A673 (cell line): ENCODE measurements around the gene SNX11. TPM values are rescaled to one million over a fixed set of nuclear protein-coding genes. Genes with fewer than 3 reads are reported as not detected.

Source experiments
- BruUV-seq: library from RNA; stranded (reverse); fragments of 400-500 nt; replicated peaks from 2 replicates; lab custom pipeline; 2021; lab: Mats Ljungman, UMichigan
- CTCF ChIA-PET: fragments of 300-600 bp; sonication (Branson Sonifier 250); formaldehyde crosslinking; loops from one replicate; lab custom pipeline; 2022; ENCODE audit warnings: antibody characterized with exemption; lab: Charles Lee
- POLR2A ChIA-PET: fragments of 300-600 bp; sonication (Branson Sonifier 250); formaldehyde crosslinking; loops from one replicate; lab custom pipeline; 2022; ENCODE audit warnings: antibody characterized with exemption; ENCODE audit not compliant: low non-redundant PET; lab: Charles Lee
- DNase-seq: peaks from one replicate; pipeline ENCODE4 v3.0.0-alpha.2; 2015; ENCODE audit warnings: low spot score
- H3K27ac ChIP-seq: fragments of 200-600 bp; sonication (generic); 2 replicates; pipeline ENCODE4 v1.5.1; 2016; ENCODE audit warnings: mixed run types, low read depth, mild to moderate bottlenecking, mixed read lengths, antibody characterized with exemption, low read length; ENCODE audit not compliant: poor library complexity, severe bottlenecking
- H3K27me3 ChIP-seq: fragments of 200-600 bp; sonication (generic); replicated peaks from 2 replicates; pipeline ENCODE4 v1.6.1; 2017; ENCODE audit warnings: mixed run types, low read depth, mild to moderate bottlenecking, mixed read lengths, antibody characterized with exemption, low read length; ENCODE audit not compliant: insufficient read depth, poor library complexity
- H3K36me3 ChIP-seq: fragments of 200-600 bp; sonication (generic); 2 replicates; pipeline ENCODE4 v1.6.1; 2016; ENCODE audit warnings: mixed run types, mild to moderate bottlenecking, mixed read lengths, antibody characterized with exemption, low read length; ENCODE audit not compliant: insufficient read depth, poor library complexity, severe bottlenecking
- H3K4me1 ChIP-seq: fragments of 200-600 bp; sonication (generic); 2 replicates; pipeline ENCODE4 v1.6.1; 2017; ENCODE audit warnings: mixed run types, mild to moderate bottlenecking, mixed read lengths, antibody characterized with exemption, low read length; ENCODE audit not compliant: insufficient read depth, poor library complexity, severe bottlenecking
- H3K4me3 ChIP-seq: fragments of 200-600 bp; sonication (generic); 2 replicates; pipeline ENCODE4 v1.5.1; 2016; ENCODE audit warnings: low read depth, mixed run types, mild to moderate bottlenecking, mixed read lengths, low read length; ENCODE audit not compliant: poor library complexity, severe bottlenecking
- H3K9me3 ChIP-seq: fragments of 200-600 bp; sonication (generic); 2 replicates; pipeline ENCODE4 v1.6.1; 2016; ENCODE audit warnings: mixed run types, low read depth, mild to moderate bottlenecking, mixed read lengths, antibody characterized with exemption, low read length; ENCODE audit not compliant: poor library complexity, severe bottlenecking
- EZH2 ChIP-seq: fragments of 200-600 bp; sonication (generic); IDR thresholded peaks from 2 replicates; pipeline ENCODE4 v1.6.1; 2017; ENCODE audit warnings: borderline replicate concordance, low read depth, mild to moderate bottlenecking, mixed read lengths, antibody characterized with exemption, low read length; ENCODE audit not compliant: poor library complexity, severe bottlenecking
- intact Hi-C: fragments of 100-400 bp; cut with micrococcal nuclease; formaldehyde crosslinking; loops from one replicate; pipeline ENCODE4 v1.10.0; 2022; ENCODE audit not compliant: unreplicated experiment
- total RNA-seq: library from RNA; stranded (reverse); gene quantifications from 2 replicates; pipeline ENCODE4 v1.2.3, GENCODE V29; 2021
- TF ChIP-seq, protein P1 (sequence below): fragments of 300-800, 200-600 bp; sonication (generic); conservative IDR thresholded peaks from 2 replicates; pipeline ENCODE4 v1.5.1; 2017; ENCODE audit warnings: low read depth, mild to moderate bottlenecking, antibody characterized with exemption, low read length, moderate library complexity, mixed read lengths

The SNX11 gene
- total RNA-seq, 1 experiment from 2014 or later = 25.1 TPM

DNA sequence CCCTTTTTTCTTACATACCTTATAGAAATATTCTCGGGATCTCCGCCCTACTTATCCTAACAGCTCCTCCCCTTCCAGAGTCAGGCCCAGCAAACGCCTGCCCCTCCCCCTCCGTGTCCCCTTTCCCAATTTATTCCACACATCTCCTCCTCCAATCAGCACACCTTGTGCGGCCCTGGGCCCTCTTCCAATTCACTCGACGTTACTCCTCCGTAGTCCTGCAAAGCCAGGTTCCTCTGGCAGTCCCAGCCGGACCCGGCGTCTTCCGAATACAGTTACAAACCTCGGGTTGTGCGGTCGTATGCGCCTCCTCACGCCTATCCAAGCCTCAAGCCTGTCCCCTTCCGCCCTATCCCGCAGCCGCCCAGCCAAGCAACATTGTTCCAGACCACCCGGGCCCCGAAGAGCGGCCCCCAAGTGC lies 7.0 kb upstream of the SNX11 start:
- H3K4me3 ChIP-seq = peak overlapping the region; percentile 83
- H3K9me3 ChIP-seq = no peaks in the 10 kb centered on the region
- intact Hi-C loops = no loop called here
- BruUV-seq = no TSS peak
- peak; percentile 78 for DNase-seq
- TF ChIP-seq, protein P1, sequence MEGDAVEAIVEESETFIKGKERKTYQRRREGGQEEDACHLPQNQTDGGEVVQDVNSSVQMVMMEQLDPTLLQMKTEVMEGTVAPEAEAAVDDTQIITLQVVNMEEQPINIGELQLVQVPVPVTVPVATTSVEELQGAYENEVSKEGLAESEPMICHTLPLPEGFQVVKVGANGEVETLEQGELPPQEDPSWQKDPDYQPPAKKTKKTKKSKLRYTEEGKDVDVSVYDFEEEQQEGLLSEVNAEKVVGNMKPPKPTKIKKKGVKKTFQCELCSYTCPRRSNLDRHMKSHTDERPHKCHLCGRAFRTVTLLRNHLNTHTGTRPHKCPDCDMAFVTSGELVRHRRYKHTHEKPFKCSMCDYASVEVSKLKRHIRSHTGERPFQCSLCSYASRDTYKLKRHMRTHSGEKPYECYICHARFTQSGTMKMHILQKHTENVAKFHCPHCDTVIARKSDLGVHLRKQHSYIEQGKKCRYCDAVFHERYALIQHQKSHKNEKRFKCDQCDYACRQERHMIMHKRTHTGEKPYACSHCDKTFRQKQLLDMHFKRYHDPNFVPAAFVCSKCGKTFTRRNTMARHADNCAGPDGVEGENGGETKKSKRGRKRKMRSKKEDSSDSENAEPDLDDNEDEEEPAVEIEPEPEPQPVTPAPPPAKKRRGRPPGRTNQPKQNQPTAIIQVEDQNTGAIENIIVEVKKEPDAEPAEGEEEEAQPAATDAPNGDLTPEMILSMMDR = no peak
- H3K36me3 ChIP-seq = peaks cover 2% of the 10 kb centered on the region
- ChIA-PET POLR2A (interaction anchor here (0.6 kb wide), 2 partner anchors 13 to 49 kb away, joined by 3 read pairs; no protein-coding TSS in a partner anchor), CTCF (interaction anchor here (1.0 to 1.1 kb wide), 2 partner anchors 12 to 78 kb away, joined by 3 read pairs; no protein-coding TSS in a partner anchor)
- peak overlapping the region; percentile 93 for H3K27ac ChIP-seq
- peaks cover 6% of the 10 kb centered on the region for H3K4me1 ChIP-seq
- H3K27me3 ChIP-seq = no peaks in the 10 kb centered on the region

DNA sequence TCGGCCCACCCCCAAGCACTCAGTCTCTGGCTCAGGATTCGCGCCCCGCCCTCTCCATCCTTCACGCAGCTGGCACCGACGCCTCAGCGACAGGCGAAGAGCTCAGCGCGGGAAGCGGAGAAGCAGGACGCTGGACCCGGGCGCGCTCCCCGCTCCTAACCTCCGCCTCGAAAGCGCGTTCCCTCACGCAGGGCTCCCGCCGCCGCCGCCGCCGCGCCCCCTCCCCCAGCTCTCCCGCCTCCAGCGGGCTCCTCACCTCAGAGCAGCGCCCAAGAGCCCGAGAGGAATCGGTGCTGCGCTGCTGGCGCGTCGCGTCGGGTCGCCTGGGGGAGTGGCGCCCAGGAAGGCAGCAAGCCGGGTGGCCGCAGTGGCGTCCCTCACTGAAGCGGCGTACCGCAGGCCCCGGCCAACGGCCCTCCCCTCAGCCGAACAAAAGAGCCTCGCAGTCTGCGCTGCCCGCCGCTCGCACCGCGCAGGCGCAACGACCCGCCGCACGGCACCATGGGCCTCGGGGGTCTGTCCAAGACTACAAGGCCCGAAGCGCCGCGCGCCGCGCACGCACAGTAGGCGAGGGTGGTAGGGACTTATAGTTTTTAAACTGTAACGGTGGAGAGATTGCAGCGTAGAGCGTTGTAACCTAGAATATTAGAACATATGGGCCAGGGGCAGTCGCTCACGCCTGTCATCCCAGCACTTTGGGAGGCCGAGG lies 6.4 kb upstream of the SNX11 start, which contains the start of gene CBX1:
CBX1 (minus strand) TSS at position 467 of the 709 bp plus-strand sequence. CDS start 24,474 bp downstream, outside the sequence.
- H3K27ac ChIP-seq = peak within 1 kb of the TSS; percentile 93
- no TSS peak for BruUV-seq
- H3K27me3 ChIP-seq = no peaks in the 10 kb centered on the region
- ChIA-PET POLR2A (interaction anchor here (0.6 kb wide), 1 partner anchor 49 kb away, joined by 3 read pairs; no protein-coding TSS in a partner anchor), CTCF (interaction anchor here (1.0 kb wide), 1 partner anchor 77 kb away, joined by 3 read pairs; no protein-coding TSS in a partner anchor)
- H3K4me3 ChIP-seq = peak within 1 kb of the TSS; percentile 83
- H3K4me1 ChIP-seq = peaks cover 6% of the 10 kb centered on the region
- peak; percentile 99 for DNase-seq
- intact Hi-C loops = no loop called here
- no peaks in the 10 kb centered on the region for H3K9me3 ChIP-seq
- H3K36me3 ChIP-seq = no peaks in the 10 kb centered on the region
- TF ChIP-seq, protein P1 = no peak
- no peak for TF ChIP-seq EZH2

DNA sequence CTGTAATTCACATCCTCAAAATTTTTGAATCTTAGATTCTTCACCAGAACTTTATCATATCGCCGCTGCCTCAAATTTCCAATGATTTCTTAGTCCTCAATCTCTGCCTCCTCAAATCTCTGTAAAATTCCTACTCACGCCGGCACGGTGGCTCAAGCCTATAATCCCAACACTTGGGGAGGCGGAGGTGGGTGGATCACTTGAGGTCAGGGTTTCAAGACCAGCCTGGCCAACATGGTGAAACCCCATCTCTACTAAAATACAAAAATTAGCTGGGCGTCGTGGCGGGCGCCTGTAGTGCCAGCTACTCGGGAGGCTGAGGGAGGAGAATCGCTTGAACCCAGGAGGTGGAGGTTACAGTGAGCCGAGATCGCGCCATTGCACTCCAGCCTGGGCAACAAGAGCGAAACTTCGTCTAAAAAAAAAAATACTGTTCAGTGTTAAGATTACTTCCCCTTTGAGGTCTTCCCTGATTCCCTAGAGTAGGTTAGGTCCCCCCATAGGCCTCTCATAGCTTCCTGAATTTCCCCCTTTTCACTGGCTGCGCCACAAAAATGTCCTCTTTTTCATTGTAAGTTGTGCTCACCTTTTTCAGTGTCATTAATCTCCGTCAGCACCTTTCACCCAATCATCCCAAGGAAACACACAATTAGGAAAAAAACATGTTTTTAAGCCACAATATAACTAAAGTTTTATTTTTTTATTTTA lies 5.4 kb upstream of the SNX11 start:
- BruUV-seq = TSS peak; percentile 31
- POLR2A ChIA-PET = no interaction called here

More for the DNA sequence above, 5.4 kb upstream of the SNX11 start:
- Histone ChIP-seq H3K27ac (no peak overlapping the region), H3K27me3 (no peaks in the 10 kb centered on the region), H3K36me3 (no peaks in the 10 kb centered on the region), H3K9me3 (no peaks in the 10 kb centered on the region), H3K4me1 (peaks cover 6% of the 10 kb centered on the region), H3K4me3 (no peak overlapping the region)
- CTCF ChIA-PET = no interaction called here
- intact Hi-C loops = no loop called here
- TF ChIP-seq, protein P1 = no peak
- TF ChIP-seq EZH2 = no peak
- no peak for DNase-seq
